Subcutaneous abdominal adipose tissue (tissue), 5 donors: ENCODE measurements around the gene FXYD3.

ENCODE experiments used
- H3K27ac ChIP-seq: one replicate; pipeline ENCODE4 v1.7.0; 2013; ENCODE audit warnings: low read depth, mild to moderate bottlenecking, inconsistent platforms, low read length, moderate library complexity
- H3K27me3 ChIP-seq, 5 donors: one replicate each; pipeline ENCODE4 v1.7.0; 2013; ENCODE audit warnings: low read length in 5 of 5, inconsistent platforms in 1 of 5; ENCODE audit not compliant: control insufficient read depth in 5 of 5, insufficient read depth in 4 of 5
- H3K36me3 ChIP-seq, 5 donors: one replicate each; pipeline ENCODE4 v1.7.0; 2013; ENCODE audit warnings: low read length in 5 of 5; ENCODE audit not compliant: control insufficient read depth in 5 of 5, insufficient read depth in 5 of 5
- H3K4me1 ChIP-seq, 5 donors: one replicate each; pipeline ENCODE4 v1.7.0; 2013; ENCODE audit warnings: low read length in 5 of 5, mild to moderate bottlenecking in 3 of 5, moderate library complexity in 1 of 5; ENCODE audit not compliant: control insufficient read depth in 5 of 5, insufficient read depth in 5 of 5
- H3K4me3 ChIP-seq, 5 donors: one replicate each; pipeline ENCODE4 v1.7.0; 2013; ENCODE audit warnings: low read length in 5 of 5, low read depth in 1 of 5
- H3K9ac ChIP-seq, 5 donors: one replicate each; pipeline ENCODE4 v1.7.0; 2013; ENCODE audit warnings: low read length in 5 of 5, mild to moderate bottlenecking in 4 of 5, moderate library complexity in 3 of 5
- H3K9me3 ChIP-seq, 5 donors: one replicate each; pipeline ENCODE4 v1.7.0; 2013; ENCODE audit warnings: low read length in 5 of 5; ENCODE audit not compliant: control insufficient read depth in 5 of 5
- donor health status: healthy.
- donor health status: healthy.
- donor health status: healthy.
- donor health status: healthy.
- donor health status: healthy.

FXYD3 gene

DNA sequence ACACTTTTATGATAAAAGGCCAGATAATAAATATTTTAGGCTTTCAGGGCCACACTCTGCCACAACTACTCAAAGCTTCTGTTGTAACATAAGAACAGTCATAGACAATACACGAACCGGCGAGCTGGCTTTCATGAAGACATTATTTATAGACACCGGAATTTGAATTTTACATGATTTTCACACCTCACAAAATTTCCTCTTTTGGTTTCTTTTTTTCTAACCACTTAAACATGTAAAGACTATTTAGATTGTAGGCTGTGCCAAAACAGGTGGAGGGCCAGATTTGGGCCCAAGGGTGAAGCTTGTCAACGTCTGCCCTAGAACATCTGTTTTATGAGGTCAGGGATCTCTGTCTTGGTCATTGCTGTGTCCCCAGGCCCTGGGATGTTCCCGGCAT lies 29.7 kb upstream of the FXYD3 start:
- no peaks in the 10 kb centered on the region for H3K9me3 ChIP-seq
- peaks cover 4 to 14% (median 7%) of the 10 kb centered on the region in 5 donors for H3K27me3 ChIP-seq
- peaks cover 0 to 13% (median 5%) of the 10 kb centered on the region in 5 donors for H3K4me1 ChIP-seq
- H3K9ac ChIP-seq = no peak overlapping the region
- no peak overlapping the region for H3K4me3 ChIP-seq
- H3K36me3 ChIP-seq = no peaks in the 10 kb centered on the region
- no peak overlapping the region for H3K27ac ChIP-seq

- Histone ChIP-seq H3K27ac (no peak overlapping the region), H3K9me3 (no peaks in the 10 kb centered on the region), H3K4me3 (no peak overlapping the region), H3K4me1 (peaks cover 0 to 11% (median 5%) of the 10 kb centered on the region in 5 donors), H3K9ac (no peak overlapping the region), H3K27me3 (peaks cover 6 to 17% (median 8%) of the 10 kb centered on the region in 5 donors), H3K36me3 (no peaks in the 10 kb centered on the region)
These were observed 29.2 kb upstream of the FXYD3 start for GRCh38 chr19:35086455-35086854.

- Histone ChIP-seq H3K9ac (no peak overlapping the region), H3K9me3 (no peaks in the 10 kb centered on the region), H3K27ac (no peak overlapping the region), H3K36me3 (no peaks in the 10 kb centered on the region), H3K4me1 (peaks cover 0 to 9% (median 5%) of the 10 kb centered on the region in 5 donors), H3K27me3 (peaks cover 6 to 17% (median 8%) of the 10 kb centered on the region in 5 donors), H3K4me3 (no peak overlapping the region)
These were observed 28.2 kb upstream of the FXYD3 start for GRCh38 chr19:35087393-35087792.

DNA sequence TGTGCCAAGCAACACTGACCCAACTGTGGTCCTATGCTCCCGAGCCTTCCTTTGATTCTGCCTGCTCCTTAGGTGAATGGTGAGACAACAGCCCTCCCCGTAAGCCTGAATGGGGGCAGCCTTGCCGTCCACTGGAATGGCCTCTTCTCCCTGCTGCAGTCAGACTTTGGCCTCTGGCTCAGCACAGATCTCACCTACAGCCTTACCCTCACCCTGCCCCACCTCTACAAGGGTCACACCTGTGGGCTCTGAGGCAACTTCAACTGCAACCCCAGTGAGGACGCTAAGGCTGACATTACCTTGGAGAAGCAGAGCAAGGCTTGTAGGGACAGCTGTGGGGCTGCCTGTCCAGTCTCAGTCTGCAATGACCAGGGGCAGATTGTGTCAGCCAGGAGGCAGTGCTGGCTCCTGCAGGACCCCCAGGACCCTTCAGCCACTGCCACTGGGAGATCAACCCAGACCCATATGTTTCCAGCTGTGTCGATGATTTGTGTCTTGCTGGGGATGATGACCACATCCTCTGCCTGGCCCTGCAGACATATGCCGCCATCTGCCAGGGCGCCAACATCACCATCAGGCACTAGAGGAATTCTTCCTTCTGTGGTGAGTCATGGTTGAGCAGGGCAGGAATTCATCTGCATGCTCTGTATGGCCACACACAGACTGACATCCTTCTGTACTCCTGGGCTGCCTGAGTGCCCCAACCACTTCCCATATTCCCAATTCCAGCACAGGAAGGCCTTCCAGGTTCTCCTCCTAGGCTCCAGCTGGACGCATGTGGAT lies 27.3 kb upstream of the FXYD3 start:
- Histone ChIP-seq H3K4me1 (peaks cover 0 to 9% (median 5%) of the 10 kb centered on the region in 5 donors), H3K9ac (no peak overlapping the region), H3K36me3 (no peaks in the 10 kb centered on the region), H3K27ac (no peak overlapping the region), H3K4me3 (no peak overlapping the region), H3K9me3 (no peaks in the 10 kb centered on the region), H3K27me3 (peaks cover 6 to 17% (median 8%) of the 10 kb centered on the region in 5 donors)

DNA sequence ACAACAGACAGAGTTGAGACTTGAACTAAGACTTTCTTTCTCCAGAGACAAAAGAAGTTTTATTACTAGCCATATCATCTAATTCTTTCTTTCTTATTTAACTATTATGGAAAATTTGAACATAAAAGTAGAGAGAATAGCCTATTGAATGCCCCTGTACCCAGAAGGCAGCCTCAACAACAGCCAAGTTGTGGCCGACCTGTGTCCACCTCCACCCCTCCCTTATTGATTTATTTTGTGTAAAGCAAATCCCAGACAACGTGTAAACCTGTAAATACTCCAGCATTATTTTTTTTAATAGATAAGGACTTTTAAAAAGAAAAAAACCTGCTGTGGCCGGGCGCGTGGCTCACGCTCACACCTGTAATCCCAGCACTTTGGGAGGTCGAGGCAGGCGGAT lies 26.1 kb upstream of the FXYD3 start:
- H3K27me3 ChIP-seq = peaks cover 6 to 17% (median 8%) of the 10 kb centered on the region in 5 donors
- no peak overlapping the region for H3K9ac ChIP-seq
- no peaks in the 10 kb centered on the region for H3K9me3 ChIP-seq
- H3K4me3 ChIP-seq = no peak overlapping the region
- peaks cover 0 to 9% (median 5%) of the 10 kb centered on the region in 5 donors for H3K4me1 ChIP-seq
- no peaks in the 10 kb centered on the region for H3K36me3 ChIP-seq
- H3K27ac ChIP-seq = no peak overlapping the region

DNA sequence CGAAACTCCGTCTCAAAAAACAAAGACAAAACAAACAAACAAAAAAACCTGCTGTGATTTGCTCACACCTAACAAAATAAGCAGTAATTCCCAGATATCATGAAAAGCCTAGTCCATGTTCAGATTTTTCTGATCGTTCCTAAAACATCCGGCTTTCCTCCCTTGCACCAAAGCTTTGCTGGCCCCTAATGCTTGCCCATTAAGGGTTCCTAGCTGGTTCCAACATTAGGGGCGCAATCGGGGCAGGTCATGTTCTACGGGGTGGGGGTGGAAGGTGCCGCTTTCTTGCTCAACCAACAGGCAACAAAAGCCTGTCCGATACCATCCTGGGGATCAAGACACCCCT lies 25.5 kb upstream of the FXYD3 start:
- Histone ChIP-seq H3K9me3 (no peaks in the 10 kb centered on the region), H3K27me3 (peaks cover 6 to 17% (median 8%) of the 10 kb centered on the region in 5 donors), H3K4me1 (peaks cover 0 to 9% (median 5%) of the 10 kb centered on the region in 5 donors), H3K9ac (no peak overlapping the region), H3K27ac (no peak overlapping the region), H3K4me3 (no peak overlapping the region), H3K36me3 (no peaks in the 10 kb centered on the region)

DNA sequence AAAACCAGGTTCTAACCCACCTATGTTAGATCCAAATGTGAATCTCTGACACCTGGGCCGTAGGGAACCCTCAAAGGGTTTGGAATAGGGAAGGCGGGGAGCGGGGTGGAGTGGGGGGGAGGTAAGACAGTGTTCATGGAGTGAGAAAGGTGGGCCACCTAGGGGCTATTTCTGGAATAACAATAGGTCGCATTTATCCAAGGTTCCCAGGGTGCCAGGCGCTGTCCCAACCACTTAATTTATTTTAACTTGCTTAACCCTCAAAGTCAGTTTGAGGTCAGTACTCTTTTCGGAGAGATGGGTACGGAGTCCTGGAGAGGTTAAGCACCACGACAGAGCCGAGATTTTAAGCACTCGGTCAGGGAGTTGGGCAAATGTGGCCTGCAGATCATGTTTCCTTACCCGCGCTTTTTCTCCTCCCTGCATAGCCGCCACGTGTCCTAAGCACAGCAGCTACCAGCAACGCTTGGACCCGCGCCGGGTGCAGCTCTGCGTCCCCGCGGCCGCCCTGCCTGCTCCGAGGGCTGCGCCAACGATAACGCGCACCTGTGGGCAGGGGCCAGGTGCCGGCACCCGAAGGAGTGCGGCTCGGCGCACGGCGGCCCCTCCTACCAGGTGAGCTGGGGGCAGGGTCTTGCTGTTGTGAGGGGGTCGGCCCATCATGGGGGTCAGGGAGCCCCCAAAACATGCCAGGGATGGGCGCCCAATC lies 25.0 kb upstream of the FXYD3 start:
- no peaks in the 10 kb centered on the region for H3K36me3 ChIP-seq
- no peaks in the 10 kb centered on the region for H3K9me3 ChIP-seq
- no peak overlapping the region for H3K9ac ChIP-seq
- H3K4me3 ChIP-seq = no peak overlapping the region
- H3K27me3 ChIP-seq = peaks cover 6 to 17% (median 8%) of the 10 kb centered on the region in 5 donors
- peaks cover 0 to 9% (median 5%) of the 10 kb centered on the region in 5 donors for H3K4me1 ChIP-seq
- H3K27ac ChIP-seq = no peak overlapping the region

GRCh38 chr19:35093430-35093829 lies 22.2 kb upstream of the FXYD3 start:
- Histone ChIP-seq H3K4me1 (peaks cover 0 to 9% (median 5%) of the 10 kb centered on the region in 5 donors), H3K9ac (no peak overlapping the region), H3K36me3 (no peaks in the 10 kb centered on the region), H3K27ac (no peak overlapping the region), H3K9me3 (no peaks in the 10 kb centered on the region), H3K4me3 (no peak overlapping the region), H3K27me3 (peaks cover 0 to 9% (median 6%) of the 10 kb centered on the region in 5 donors)

- Histone ChIP-seq H3K27me3 (peaks cover 0 to 8% (median 6%) of the 10 kb centered on the region in 5 donors), H3K36me3 (no peaks in the 10 kb centered on the region), H3K4me1 (peaks cover 0 to 9% (median 5%) of the 10 kb centered on the region in 5 donors), H3K27ac (no peak overlapping the region), H3K4me3 (no peak overlapping the region), H3K9me3 (no peaks in the 10 kb centered on the region), H3K9ac (no peak overlapping the region)
These were observed 21.5 kb upstream of the FXYD3 start for GRCh38 chr19:35093941-35094647.

DNA sequence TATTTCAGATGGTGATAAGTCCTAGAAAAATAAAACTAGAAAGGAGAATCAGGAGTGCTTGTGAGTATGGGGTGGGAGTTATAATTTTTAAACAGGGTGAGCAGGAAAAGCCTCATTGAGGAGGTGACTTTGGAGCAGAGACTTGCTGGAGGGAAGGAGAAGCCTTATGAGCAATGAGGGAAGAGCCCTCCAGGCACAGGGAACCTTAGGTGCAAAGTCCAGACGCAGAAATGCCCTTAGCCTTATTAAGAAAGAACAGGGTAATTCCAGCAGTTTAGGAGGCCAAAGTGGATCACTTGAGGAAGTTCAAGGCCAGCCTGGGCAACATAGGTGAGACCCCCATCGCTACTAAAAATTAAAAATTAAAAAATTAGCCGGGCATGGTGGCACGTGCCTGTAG lies 21.0 kb upstream of the FXYD3 start:
- no peak overlapping the region for H3K27ac ChIP-seq

More for the DNA sequence above, 21.0 kb upstream of the FXYD3 start:
- peaks cover 0 to 9% (median 5%) of the 10 kb centered on the region in 5 donors for H3K4me1 ChIP-seq
- H3K27me3 ChIP-seq = peaks cover 0 to 8% (median 6%) of the 10 kb centered on the region in 5 donors
- H3K9me3 ChIP-seq = no peaks in the 10 kb centered on the region
- H3K4me3 ChIP-seq = no peak overlapping the region
- H3K9ac ChIP-seq = no peak overlapping the region
- no peaks in the 10 kb centered on the region for H3K36me3 ChIP-seq
